Measurements from ENCODE around the gene CYP27A1.

CYP27A1 gene

GRCh38 chr2:218776488-218776887, 5.5 kb upstream of the CYP27A1 start:
- DNase-seq = no peak

- no peak for DNase-seq
These were observed 4.5 kb upstream of the CYP27A1 start for GRCh38 chr2:218777276-218777990.

- DNase-seq = no peak
These were observed 1.9 kb upstream of the CYP27A1 start for GRCh38 chr2:218780046-218780445.

GRCh38 chr2:218780851-218781690, 876 bp upstream of the CYP27A1 start:
- no peak for DNase-seq

GRCh38 chr2:218782528-218782844, 539 bp downstream of the CYP27A1 start:
- no peak for DNase-seq

- DNase-seq = no peak
These were observed 1.7 kb downstream of the CYP27A1 start for GRCh38 chr2:218783688-218784087.

GRCh38 chr2:218785103-218785502, 3.2 kb downstream of the CYP27A1 start:
- DNase-seq = no peak

- DNase-seq = no peak
These were observed 4.2 kb downstream of the CYP27A1 start for GRCh38 chr2:218786133-218786532.

- DNase-seq = no peak
These were observed 6.7 kb downstream of the CYP27A1 start for GRCh38 chr2:218788529-218789255.

GRCh38 chr2:218792433-218792832, 10.5 kb downstream of the CYP27A1 start:
- DNase-seq = no peak

- DNase-seq = no peak
These were observed 14.7 kb downstream of the CYP27A1 start for GRCh38 chr2:218796691-218797090.

GRCh38 chr2:218798767-218799504, 17.0 kb downstream of the CYP27A1 start:
- DNase-seq = no peak

GRCh38 chr2:218799990-218800389, 18.0 kb downstream of the CYP27A1 start:
- no peak for DNase-seq

- no peak for DNase-seq
These were observed 20.5 kb downstream of the CYP27A1 start for GRCh38 chr2:218802386-218802994.

- DNase-seq = no peak
These were observed 22.9 kb downstream of the CYP27A1 start for GRCh38 chr2:218804817-218805216.

- no peak for DNase-seq
These were observed 23.7 kb downstream of the CYP27A1 start for GRCh38 chr2:218805627-218806026.

- no peak for DNase-seq
These were observed 24.5 kb downstream of the CYP27A1 start for GRCh38 chr2:218806346-218806978.

- DNase-seq = no peak
These were observed 25.7 kb downstream of the CYP27A1 start for GRCh38 chr2:218807626-218808025.

GRCh38 chr2:218809515-218809914, 27.6 kb downstream of the CYP27A1 start:
- no peak for DNase-seq

GRCh38 chr2:218810256-218810655, 28.3 kb downstream of the CYP27A1 start:
- DNase-seq = no peak

- no peak for DNase-seq
These were observed 29.4 kb downstream of the CYP27A1 start for GRCh38 chr2:218811382-218811781.

All from NCI-H2081 treated with DMSO at 0.1 percent for 48 hours (cell line).